GM19025 (cell line): Measurements from ENCODE around the gene POLN.
"Not testable (repeated sequence)": the region's sequence is repeated elsewhere in the genome, so short reads cannot be mapped to it uniquely, and the experiment has no call there.

Experiments
- ATAC-seq: cut with Tn5 transposase; IDR thresholded peaks from one replicate; pipeline ENCODE4 v1.9.1; 2021; ENCODE audit warnings: mild to moderate bottlenecking, low read depth, moderate library complexity; ENCODE audit not compliant: unreplicated experiment

Gene POLN

GRCh38 chr4:2275546-2276251, 33.8 kb upstream of the POLN start:
- ATAC-seq, result no peak

GRCh38 chr4:2275044-2275397, 33.1 kb upstream of the POLN start:
- not testable (repeated sequence) for ATAC-seq

GRCh38 chr4:2274320-2275043, 32.6 kb upstream of the POLN start:
- no peak for ATAC-seq

GRCh38 chr4:2273657-2274319, 31.9 kb upstream of the POLN start:
- no peak for ATAC-seq

GRCh38 chr4:2273221-2273620, 31.3 kb upstream of the POLN start:
- no peak for ATAC-seq

DNA sequence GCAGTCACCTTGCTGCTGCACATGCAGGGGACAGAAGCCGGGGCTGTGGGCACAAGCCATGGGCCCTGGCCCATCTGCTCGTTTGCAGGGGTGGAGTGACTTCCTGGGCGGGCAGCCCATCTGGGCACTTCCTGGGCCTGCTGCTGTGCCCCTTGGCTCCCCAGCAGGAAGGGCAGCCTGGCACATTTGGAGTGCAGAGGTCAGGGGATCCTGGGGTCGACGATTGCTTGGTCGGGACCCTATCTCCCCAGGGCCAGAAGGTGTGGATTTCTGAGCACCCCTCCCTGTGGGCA, 30.9 kb upstream of the POLN start:
- no peak for ATAC-seq

- ATAC-seq, result no peak
Observed at GRCh38 chr4:2272026-2272827, 30.3 kb upstream of the POLN start.

DNA sequence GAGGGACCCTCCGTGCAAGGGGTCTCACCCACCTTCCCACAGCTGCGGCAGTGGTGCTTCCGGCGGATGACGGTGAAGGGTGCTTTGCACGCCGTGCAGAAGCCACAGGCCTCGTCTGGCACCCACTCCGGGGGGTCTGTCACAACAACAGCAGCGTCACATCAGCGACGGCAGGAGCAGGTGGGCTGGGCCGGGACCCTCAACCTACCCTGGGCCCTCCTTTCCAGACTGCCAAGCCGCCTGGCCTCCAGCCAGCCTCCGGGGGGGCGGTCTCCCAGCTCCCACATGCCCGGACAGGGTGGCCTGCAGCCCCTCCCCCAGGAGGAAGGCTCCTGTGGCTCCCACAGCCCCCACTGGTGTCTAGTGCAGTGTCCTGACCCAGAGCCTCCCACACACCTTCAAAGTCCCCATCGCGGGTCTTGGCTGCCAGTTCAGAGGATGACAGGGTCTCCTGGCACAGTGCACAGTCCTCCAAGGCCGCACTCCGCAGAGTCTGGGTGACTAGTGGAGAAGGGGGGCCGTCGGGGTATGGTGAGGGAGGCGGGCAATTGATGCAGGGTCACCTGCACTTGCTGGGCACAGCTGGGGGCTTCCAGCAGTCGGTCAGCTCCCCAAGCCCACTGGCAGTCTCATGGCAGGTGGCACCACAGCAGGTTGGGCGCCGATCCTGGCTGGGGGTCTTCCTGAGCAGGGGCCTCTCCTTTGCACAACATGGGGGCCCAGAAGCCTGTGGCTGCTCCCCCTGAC, 29.5 kb upstream of the POLN start:
- no peak for ATAC-seq

DNA sequence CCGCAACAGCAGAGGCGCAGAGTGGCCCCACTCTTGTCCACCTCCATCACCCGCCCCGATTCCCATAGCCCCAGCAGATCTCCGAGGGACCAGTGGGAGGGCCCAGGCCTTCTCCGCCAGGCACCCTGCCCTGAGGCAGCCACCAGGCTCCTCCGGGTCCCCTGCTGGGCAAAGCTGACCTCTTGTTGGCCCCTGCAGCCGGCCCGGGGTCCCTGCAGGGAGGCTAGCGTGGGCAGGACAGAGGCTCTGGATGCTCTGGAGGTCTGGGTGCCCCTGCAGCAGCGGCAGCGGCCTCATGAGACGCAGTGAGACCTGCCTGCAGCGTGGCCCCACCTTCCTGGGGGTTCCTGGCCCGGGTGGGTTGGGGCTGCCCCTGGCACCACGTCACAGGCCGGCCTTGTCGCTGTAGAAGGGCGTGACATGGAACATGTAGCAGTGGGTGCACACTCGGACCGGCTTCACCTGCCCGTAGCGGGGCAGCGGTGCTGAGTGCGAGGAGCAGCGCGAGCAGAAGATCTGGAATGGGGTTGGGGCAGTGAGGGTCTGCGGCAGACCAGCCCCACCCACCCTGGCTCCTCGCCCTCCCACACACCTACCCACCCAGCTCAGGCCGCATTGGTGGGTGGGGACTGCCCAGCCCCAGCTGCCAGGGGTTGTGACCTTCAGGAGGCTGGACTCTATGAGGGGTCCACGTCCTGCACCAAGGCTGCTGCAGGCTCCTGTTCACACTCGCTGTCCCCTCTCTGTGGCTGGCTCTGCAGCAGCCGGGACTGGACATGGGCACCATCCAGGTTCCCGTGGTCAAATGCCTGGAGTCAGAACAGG, 28.6 kb upstream of the POLN start:
- ATAC-seq, result no peak

GRCh38 chr4:2269618-2270163, 27.8 kb upstream of the POLN start:
- no peak for ATAC-seq

GRCh38 chr4:2269206-2269531, 27.2 kb upstream of the POLN start:
- no peak for ATAC-seq

- ATAC-seq, result no peak
Observed at GRCh38 chr4:2268357-2269205, 26.7 kb upstream of the POLN start.

DNA sequence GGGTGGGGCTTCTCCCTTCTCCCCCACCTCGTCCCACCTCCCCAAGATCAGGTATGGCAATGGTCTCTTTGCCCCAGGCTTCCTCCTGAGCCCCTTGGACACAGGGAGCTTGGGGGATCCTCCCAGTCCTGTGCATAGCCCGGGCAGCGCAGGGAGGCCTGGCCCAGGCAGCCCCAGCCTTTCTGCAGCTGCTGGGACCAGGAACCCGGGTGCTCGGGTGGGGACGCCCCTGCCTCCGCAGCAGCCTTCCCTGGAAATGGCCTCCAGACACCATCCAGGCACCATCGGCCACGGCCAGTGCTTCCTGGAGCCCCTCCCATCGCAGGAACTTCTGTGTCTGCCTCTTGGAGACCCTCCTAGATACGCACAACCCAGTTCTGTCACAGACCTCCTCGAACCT, 25.9 kb upstream of the POLN start:
- no peak for ATAC-seq

- no peak for ATAC-seq
Observed at GRCh38 chr4:2267320-2267811, 25.4 kb upstream of the POLN start.

GRCh38 chr4:2266821-2267220, 24.9 kb upstream of the POLN start:
- ATAC-seq, result no peak

- no peak for ATAC-seq
Observed at GRCh38 chr4:2266181-2266580, 24.3 kb upstream of the POLN start.

DNA sequence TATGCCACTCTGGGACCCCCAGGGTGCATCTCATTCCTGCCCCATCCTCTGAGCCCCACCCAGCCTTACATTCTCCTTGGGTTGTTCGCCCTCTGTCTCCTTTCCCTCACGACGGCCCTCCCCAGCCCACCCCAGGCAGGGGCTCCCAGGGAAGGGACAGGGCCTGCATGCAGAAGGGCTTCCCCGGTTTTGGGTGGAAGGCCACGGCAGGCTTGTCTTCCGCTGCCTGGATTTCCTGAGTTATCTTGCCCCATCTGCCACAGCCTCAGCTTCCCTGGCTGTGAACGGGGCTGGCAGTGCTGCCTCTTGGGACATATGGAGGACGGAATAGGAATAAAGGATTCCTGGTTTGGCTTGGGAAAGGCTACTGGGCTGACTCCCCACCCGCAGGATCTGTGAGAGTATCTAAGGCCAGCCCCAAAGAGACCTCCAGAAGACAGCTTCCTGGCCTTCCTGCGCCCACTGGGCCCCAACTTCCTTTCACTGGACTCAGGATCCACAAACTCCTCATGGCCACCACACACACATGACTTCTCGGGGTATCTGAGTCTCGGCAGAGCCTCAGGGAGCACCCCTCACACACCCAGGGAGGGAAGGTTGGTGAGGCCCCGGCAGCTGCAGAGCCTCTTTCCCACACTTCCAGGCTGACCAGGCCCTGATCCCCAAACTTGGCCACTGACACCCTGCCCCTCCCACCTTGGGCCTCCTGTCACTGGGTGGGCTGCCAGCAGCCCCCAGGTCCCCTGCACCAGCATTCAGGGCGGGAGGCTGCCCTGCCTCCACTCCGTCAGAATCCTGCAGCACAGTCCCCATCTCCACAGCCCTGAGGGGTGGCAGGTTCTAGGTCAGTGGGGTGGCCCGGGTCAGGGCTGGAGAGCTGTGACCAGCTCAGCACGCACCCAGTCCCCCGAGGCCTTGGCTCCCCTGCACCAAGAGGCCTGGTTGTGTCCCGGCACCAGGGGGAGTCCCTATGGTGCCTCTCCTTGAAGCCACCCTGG, 23.5 kb upstream of the POLN start:
- ATAC-seq, result no peak
